Colonic mucosa (tissue), 4 donors: ENCODE results near the gene ZNF785. TPM values are rescaled to one million over a fixed set of nuclear protein-coding genes. Genes with fewer than 3 reads are reported as not detected.
"Not testable (repeated sequence)": the region's sequence is repeated elsewhere in the genome, so short reads cannot be mapped to it uniquely, and the experiment has no call there.

Source experiments
- DNase-seq: peaks from one replicate; pipeline ENCODE4 v3.0.0-alpha.2; 2020
- H3K27ac ChIP-seq: fragments of 200-600 bp; one replicate; pipeline ENCODE4 v1.8.0; 2021
- H3K27me3 ChIP-seq: fragments of 200-600 bp; one replicate; pipeline ENCODE4 v1.8.0; 2021
- H3K36me3 ChIP-seq: fragments of 200-600 bp; one replicate; pipeline ENCODE4 v1.8.0; 2021
- H3K4me1 ChIP-seq: fragments of 200-600 bp; one replicate; pipeline ENCODE4 v1.8.0; 2021; ENCODE audit warnings: mild to moderate bottlenecking
- H3K4me3 ChIP-seq: fragments of 200-600 bp; one replicate; pipeline ENCODE4 v1.8.0; 2021
- H3K9ac ChIP-seq, 2 donors: one replicate each; pipeline ENCODE4 v1.7.0; 2013; ENCODE audit warnings: control low read depth in 2 of 2, low read depth in 2 of 2, low read length in 2 of 2
- H3K9me3 ChIP-seq: fragments of 200-600 bp; one replicate; pipeline ENCODE4 v1.8.0; 2021
- intact Hi-C: fragments of 100-400 bp; cut with DNase I; formaldehyde crosslinking; loops from one replicate; pipeline ENCODE4 v1.14.1; 2022
- total RNA-seq, 2 donors: library from RNA; stranded (reverse); fragmentation: NEBNext Ultra II Directional in 1 of 2; extraction: Animal tissue kit (Norgen Biotek cat#: 25700) in 1 of 2; gene quantifications; one replicate each; pipeline ENCODE4 v1.2.1, GENCODE V29; 2021
- TF ChIP-seq, protein P1 (sequence below): fragments of 200-600 bp; IDR thresholded peaks from one replicate; pipeline ENCODE4 v1.8.0; 2022; ENCODE audit warnings: antibody characterized with exemption, mild to moderate bottlenecking
- donor health status: healthy.
- donor health status: DM: no; HTN: no; CAD: no.
- donor health status: DM: no; HTN: no; CAD: no.

ZNF785 gene
- total RNA-seq, 2 donors from 2014 or later: 12.7 to 13.3 TPM

- TF ChIP-seq, protein P1, sequence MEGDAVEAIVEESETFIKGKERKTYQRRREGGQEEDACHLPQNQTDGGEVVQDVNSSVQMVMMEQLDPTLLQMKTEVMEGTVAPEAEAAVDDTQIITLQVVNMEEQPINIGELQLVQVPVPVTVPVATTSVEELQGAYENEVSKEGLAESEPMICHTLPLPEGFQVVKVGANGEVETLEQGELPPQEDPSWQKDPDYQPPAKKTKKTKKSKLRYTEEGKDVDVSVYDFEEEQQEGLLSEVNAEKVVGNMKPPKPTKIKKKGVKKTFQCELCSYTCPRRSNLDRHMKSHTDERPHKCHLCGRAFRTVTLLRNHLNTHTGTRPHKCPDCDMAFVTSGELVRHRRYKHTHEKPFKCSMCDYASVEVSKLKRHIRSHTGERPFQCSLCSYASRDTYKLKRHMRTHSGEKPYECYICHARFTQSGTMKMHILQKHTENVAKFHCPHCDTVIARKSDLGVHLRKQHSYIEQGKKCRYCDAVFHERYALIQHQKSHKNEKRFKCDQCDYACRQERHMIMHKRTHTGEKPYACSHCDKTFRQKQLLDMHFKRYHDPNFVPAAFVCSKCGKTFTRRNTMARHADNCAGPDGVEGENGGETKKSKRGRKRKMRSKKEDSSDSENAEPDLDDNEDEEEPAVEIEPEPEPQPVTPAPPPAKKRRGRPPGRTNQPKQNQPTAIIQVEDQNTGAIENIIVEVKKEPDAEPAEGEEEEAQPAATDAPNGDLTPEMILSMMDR: no peak
- Histone ChIP-seq H3K27ac (peak overlapping the region; percentile 69), H3K4me3 (no peak overlapping the region), H3K9me3 (no peaks in the 10 kb centered on the region), H3K36me3 (no peaks in the 10 kb centered on the region), H3K27me3 (no peaks in the 10 kb centered on the region), H3K9ac (peak overlapping the region in 1 of 2 donors; percentile 61), H3K4me1 (peaks cover 6% of the 10 kb centered on the region)
- peak; percentile 77 for DNase-seq
- intact Hi-C loops: no loop called here
Observed at GRCh38 chr16:30541502-30542329, 43.8 kb downstream of the ZNF785 start.

GRCh38 chr16:30540916-30541464 is 44.5 kb downstream of the ZNF785 start:
- peak overlapping the region; percentile 69 for H3K27ac ChIP-seq

GRCh38 chr16:30539986-30540526 is 45.4 kb downstream of the ZNF785 start:
- intact Hi-C loops, H3K27ac ChIP-seq, H3K4me1 ChIP-seq, H3K4me3 ChIP-seq, H3K9me3 ChIP-seq, H3K27me3 ChIP-seq, H3K36me3 ChIP-seq, DNase-seq, H3K9ac ChIP-seq: not testable (repeated sequence)

More at GRCh38 chr16:30540916-30541464, 44.5 kb downstream of the ZNF785 start:
- H3K27me3 ChIP-seq, intact Hi-C loops, H3K36me3 ChIP-seq, DNase-seq, H3K4me3 ChIP-seq, H3K9me3 ChIP-seq, H3K4me1 ChIP-seq: not testable (repeated sequence)
- peak overlapping the region in 1 of 2 donors; percentile 22 for H3K9ac ChIP-seq

DNA sequence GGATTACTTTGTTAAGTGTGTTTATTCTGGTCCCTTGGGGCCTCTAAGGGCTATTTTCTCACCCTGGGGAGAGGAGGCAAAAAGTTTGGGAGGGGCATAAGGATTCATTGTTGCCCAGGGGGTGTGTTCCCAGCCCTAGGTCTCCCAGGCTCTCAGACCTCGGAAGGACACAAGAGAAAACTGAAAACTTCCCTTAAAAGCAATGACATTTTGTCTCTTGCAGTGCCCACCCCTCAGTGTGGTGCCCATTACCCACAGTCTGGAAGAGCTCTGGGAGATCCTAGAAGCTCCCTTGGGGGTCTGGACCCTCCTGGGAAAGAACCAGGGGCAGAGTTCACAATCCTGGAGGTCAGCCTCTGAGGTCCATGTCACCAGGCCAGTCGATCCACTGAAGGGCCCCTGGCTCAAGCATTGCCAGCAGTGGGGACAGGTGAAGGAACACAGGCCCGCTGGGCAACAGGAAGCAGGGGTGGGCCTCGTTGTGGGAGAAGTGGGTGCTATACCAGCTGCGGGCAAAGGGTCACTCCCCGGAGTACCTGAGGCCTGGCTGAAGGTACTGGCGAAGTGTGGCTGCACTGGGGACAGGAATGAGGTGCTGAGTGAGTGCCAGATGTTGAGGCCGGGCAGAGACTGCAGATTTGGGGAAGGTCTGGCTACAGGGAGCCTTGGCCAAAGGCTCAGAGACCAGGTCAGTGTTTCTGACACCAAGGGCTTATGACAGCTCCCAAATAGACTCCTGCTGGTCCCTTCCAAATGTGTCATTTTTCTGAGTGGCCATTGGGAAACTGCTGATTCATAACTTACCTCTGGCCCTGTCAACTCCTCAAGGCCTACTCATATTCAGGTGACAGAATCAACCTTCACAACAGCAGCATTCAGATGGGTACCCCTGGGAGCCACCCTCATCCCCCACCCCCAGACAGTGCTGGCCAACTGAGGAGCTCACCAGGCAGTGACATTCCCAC is 46.2 kb downstream of the ZNF785 start:
- intact Hi-C loops: no loop called here
- H3K27ac ChIP-seq: peak overlapping the region; percentile 17

GRCh38 chr16:30536391-30537024 is 49.0 kb downstream of the ZNF785 start:
- not testable (repeated sequence) for H3K4me1 ChIP-seq, H3K9ac ChIP-seq

More for the DNA sequence above, 46.2 kb downstream of the ZNF785 start:
- peaks cover 6% of the 10 kb centered on the region for H3K4me1 ChIP-seq
- H3K27me3 ChIP-seq: no peaks in the 10 kb centered on the region
- TF ChIP-seq, protein P1: no peak
- no peak for DNase-seq
- H3K36me3 ChIP-seq: no peaks in the 10 kb centered on the region
- H3K9me3 ChIP-seq: no peaks in the 10 kb centered on the region
- peak overlapping the region in 1 of 2 donors; percentile 16 for H3K9ac ChIP-seq
- no peak overlapping the region for H3K4me3 ChIP-seq

DNA sequence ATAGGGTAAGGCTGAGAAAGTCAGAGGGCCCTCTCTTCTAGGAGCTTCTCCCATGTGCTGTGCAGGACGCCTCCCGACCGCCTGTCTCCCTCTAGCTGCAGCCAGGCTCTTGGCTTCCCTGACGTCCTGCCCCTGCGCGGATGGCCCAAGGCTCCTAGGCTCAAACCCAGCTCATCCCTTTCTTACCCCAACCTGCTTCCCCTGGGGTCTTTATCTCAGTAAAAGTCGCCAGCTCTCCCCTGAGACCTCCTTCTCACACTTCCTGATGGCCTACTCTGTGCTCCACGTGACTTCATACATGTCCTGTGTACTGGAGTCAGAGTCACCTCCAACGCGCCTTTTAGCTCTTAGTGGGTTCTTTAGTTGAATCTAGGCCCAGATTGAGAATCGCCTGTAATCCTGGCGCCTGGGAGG is 49.7 kb downstream of the ZNF785 start:
- Histone ChIP-seq H3K4me1 (peaks cover 2% of the 10 kb centered on the region), H3K9ac (peak overlapping the region; percentile 76 to 90), H3K36me3 (no peaks in the 10 kb centered on the region), H3K4me3 (peak overlapping the region; percentile 61), H3K27ac (peak overlapping the region; percentile 93), H3K9me3 (no peaks in the 10 kb centered on the region), H3K27me3 (no peaks in the 10 kb centered on the region)
- intact Hi-C loops: no loop called here
- TF ChIP-seq, protein P1: peak; percentile 54
- DNase-seq: peak; percentile 78

More at GRCh38 chr16:30536391-30537024, 49.0 kb downstream of the ZNF785 start:
- H3K27ac ChIP-seq, intact Hi-C loops, H3K36me3 ChIP-seq, DNase-seq, H3K9me3 ChIP-seq, H3K27me3 ChIP-seq, H3K4me3 ChIP-seq: not testable (repeated sequence)
